NCI-H2196 (cell line): ENCODE measurements around the gene SNX10.

Experiments
- DNase-seq: peaks from one replicate; lab custom pipeline; 2025; ENCODE audit not compliant: unreplicated experiment; lab: John Stamatoyannopoulos, UW

SNX10 gene

DNA sequence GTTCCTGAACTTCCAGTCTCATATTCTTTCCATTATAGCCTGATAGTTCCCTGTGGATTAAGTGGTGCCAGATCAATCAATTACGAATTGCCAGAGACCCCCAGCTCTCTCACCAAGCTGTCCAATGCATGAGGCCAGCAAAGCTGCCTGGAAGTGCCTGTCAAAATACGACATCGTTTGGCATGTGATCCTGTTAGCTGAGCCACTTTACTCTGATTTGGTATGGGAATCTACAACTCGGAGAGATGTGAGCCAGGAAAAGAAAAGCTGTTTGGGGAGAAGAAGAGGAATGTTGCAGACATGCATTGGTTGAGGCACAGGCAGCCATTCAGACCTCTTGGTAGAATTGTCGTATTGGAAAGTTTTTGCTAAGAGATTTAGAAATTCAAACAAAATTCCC is 3.9 kb downstream of the SNX10 start:
- no peak for DNase-seq

DNA sequence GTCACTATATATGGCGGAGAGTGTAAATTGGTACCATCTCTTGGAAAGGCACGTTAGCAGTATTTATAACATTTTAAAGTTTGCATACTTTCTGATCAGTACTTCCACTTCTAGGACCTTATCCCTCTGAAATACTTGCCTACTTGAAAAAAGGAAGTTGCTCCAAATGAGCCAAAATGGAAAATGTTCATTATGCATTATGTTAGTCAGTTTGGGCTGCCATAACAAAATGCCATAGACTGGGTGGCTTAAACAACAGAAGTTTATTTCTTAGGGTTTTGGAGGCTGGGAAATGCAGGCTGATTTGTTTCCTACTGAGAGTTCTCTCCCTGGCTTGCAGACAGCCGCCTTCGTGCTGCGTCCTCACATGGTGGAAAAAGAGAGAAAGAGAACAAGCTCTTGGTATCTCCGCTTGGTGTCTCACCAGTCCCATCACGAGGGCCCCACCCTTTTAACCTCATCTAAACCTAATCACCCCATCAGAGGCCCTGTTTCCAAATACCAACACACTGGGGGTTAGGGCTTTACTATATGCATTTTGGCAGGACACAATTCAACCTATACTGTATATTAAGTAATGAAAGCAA is 6.9 kb downstream of the SNX10 start:
- DNase-seq = no peak

DNA sequence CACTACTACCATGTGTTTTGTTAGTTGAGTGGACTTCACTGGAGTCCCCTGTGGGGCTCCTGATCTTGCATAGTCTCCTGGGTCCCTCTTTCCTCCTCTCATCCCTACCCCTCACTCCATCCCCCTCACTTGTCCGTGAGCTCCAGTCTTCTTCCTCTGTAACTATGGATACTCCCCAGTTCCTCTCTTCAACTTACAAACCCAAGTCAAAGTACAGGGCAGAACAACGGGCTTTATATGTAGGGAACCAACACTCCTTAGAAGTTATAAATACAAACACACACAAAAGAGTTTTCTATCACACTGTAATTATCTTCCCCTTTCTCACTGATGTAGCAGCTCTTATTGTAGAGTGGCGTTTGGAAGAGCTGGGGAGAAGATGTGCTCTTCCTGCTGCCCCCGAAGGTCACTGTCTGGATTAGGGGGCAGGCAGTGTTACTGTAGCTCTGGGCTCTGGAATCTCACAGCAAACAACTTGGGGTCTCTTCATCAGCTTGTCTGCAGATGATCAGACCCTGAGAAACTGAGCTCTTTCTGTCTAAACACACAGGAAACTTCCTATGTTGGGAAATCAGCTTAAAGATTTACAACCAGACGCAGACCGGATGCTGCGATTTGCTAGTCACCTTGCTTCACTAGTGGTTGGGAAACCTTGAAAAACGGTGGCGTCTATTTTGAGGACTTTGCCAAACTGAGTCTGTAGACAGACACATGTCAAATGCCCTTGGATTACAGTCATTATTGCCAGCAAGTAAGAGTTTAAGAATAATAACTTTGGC is 13.6 kb downstream of the SNX10 start:
- DNase-seq = no peak

DNA sequence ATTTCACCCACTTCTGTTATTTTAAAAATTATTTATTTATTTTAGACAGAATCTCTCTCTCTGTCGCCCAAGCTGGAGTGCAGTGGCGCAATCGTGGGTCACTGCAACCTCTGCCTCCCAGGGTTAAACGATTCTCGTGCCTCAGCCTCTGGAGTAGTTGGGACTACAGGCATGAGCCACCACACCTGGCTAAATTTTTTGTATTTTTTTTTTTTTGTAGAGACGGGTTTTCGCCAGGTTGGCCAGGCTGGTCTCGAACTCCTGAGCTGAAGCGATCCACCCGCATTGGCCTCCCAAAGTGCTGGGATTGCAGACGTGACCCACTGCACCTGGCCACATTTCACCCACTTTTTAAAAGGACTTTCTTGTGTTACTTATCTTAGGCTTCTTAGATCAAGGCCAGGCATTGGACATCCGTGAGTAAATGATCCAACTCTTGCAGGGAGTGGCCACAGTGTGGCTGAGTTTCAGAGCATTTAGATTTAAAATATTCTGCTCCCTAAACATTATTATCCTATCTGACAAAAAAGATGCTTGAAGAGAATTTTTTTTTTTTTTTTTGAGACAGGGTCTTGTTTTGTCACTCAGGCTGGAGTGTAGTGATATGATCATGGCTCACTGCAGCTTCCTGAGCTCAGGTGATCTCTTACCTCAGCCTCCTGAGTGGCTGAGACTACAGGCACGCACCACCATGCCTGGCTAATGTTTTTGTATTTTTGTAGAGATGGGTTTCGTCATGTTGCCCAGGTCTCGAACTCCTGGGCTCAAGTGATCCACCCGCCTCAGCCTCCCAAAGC is 14.4 kb downstream of the SNX10 start:
- DNase-seq = no peak

DNA sequence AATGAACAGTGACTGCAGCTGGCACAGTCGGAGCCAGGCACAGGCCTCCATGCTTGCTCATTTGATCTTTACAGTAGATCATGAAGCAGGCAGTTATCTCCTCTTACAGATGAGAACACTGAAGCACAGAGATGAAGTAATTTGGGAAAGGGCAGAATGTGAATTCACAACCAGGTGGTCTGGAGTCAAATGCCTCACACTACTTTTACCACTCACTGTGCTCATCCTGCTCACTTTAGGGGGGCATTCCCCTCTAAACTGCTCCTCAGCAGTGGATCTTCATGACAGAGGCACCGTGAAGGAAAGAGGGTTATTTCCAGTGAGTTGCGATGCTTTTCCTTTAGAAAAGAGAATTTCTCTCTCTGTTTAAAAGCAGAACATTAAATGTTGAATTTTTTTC is 15.1 kb downstream of the SNX10 start:
- DNase-seq = no peak

DNA sequence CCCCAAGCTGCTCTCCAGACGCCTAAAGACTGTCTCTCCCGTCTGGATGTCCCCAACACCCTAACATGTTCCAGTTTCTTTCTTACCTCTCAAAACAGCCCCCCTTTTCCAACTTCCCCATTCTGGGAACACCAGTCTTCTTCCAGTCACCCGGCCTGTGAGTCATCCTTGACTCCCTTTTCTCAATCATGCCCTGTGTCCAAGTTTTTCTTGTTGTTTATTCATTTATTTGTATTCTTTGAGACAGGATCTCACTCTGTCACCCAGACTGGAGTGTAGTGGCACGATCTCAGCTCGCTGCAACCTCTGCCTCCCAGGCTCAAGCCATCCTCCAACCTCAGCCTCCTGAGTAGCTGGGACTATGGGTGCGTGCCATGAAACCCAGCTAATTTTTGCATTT is 15.6 kb downstream of the SNX10 start:
- DNase-seq = no peak

DNA sequence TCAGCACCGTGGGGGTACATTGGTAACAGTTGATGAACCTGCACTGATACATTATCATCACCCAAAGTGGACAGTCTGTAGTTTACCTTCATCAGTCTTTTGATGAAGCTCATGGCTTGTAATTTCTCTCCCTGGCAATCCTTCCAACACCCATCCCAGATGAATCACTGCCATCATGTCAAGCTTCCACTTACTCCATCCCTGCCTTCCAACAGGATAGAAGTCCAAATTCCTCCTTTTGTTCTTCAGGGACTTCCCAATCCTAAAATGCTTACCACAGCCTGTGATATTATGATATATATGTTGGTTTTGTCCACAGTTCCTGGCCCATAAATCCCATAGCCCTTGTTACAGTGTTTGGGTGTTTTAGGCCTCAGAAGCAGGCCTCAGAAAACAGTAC is 16.1 kb downstream of the SNX10 start:
- DNase-seq = no peak

DNA sequence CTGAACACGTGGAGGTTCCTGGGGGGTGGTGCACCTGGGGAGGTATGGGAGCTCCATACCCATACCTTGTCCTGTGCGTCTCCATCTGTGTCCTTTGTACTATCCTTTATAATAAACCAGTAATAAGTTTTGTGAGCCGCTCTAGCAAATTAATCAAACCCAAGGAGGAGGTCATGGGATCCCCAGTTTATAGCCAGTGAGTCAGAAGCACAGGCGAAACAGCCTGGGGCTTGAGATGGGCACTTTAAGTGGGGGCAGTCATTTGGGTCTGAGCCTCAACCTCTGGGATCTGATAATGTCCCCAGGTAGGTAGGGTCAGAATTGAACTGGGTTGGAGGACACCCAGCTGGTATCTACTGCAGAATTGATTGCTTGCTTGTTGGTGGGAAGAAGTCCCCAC is 16.9 kb downstream of the SNX10 start:
- DNase-seq = no peak

DNA sequence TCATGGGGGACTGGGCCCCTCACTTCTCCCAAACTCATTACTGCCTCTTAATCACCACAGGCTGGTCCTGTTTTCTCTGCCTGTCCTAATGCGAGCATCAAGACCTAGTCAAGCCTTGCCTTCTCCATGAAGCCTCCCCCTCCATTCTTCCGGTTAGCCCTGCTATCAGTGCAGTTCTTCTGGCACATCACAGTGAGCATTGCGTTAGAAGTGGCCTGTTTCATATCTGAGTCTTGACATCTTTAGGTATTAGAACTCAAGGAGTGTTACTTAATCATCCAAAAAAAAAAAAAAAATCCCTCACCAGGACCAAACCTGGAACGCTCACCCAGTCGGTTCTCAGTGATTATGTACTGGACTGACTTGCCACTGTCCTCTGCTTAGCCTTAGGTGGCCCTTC is 17.4 kb downstream of the SNX10 start:
- no peak for DNase-seq

DNA sequence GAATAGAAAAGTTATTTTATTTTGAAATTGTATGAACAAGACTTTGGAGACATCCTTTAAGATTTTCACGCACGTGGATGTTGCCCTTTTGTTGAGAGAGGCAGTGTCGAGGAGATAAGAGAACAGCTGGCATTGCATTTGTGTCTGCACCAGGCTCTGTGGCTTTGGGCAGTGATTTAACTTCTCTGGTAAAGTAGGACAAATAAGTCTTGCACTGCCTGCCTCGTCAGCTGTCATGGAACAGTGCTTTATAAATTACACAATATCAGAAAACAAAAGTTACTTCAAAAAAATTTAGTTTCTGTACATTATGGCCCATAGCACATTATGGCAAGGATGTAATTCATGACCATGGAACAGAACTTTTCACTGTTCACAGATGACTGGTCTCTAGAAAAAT is 20.1 kb downstream of the SNX10 start:
- no peak for DNase-seq

DNA sequence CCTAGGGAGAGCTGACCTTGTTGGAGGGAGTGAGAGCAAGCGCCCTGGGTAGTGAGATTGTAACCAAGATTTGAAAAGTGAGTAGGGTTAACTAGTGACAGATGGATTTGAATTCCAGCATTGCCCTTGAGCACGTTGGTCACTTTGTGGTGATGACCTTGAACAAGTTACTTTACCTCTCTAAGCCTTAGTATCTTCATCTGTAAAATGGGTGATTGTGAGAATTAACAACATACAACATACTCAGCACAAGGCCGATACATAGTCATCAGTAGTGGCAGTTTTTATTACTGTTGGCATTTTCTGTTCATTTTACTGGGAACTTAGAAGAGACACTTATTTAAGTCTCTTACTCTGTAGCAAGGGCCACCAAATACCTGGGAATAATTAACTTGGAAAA is 25.5 kb downstream of the SNX10 start:
- no peak for DNase-seq

DNA sequence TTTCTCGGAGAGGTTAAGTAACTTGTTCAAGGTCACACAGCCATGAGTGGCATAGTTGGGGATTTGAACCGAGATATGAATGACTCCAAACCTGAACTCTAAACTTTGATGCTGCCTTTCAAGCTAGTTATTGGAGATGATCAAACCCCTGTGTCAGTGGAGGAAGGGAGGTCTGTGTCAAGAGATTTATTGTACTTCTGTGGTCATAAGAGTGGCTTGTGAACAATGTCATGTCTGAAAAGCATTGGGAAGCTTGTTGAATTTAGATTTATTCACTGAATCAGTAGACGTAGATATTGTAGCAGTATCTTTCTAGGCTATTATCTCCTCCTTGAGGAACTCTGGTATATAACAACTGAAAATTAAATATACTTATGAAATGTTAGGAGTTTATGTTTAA is 27.3 kb downstream of the SNX10 start:
- DNase-seq = no peak

DNA sequence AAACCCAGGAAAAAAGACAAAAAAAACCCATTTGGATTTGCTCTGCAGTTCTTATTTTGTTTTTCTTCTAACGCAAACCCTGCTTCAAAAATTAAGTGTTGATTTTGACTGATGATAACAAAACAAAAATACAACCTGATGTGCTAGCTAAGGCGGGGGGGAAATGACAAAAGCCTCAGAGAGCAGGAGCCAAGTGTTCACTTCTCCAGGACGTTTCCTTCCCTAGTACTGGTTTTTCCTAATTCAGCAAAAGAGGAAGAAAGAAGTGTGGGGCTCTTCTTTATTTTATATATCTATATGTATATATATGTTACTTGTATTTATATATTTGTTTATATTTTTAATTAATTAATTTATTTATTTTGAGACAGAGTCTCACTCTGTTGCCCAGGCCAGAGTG is 28.0 kb downstream of the SNX10 start:
- DNase-seq = no peak

DNA sequence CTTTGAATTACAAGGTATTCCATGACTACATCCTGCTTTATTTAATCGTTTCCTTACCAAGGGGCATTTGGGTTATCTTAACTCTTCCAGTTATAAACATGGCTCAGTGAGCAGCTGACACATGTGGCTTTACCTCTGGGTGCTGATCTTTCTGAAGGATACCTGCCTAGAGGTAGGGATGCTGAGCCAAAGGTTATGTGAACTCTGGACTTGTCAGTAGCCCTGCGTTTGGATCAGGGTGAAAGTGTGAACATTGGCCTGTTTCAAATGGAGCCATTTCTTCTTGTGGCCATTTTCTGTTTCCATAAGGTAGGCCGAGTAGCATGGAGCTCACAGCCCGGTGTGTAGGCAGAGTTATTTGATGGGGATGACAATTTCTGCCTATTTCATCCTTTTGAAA is 29.2 kb downstream of the SNX10 start:
- DNase-seq = no peak

DNA sequence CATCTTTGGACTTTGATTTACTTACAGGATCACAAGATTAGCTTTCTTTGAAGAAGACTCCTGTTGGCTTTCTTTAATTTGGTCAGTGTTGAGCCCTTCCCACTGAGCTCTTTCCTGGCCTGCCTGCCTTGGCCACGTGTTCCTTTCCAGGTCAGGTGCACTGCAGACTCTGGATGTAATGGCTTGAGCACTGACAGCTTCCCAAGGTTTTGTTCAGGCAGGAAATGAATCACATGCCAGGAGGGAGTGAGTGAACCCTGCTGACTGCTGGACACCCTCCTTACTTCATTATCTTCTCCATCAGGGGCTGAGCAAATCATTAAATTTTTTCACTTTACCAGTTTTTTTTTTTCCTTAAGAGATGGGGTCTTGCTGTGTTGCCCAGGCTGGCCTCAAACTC is 29.8 kb downstream of the SNX10 start:
- DNase-seq = no peak

DNA sequence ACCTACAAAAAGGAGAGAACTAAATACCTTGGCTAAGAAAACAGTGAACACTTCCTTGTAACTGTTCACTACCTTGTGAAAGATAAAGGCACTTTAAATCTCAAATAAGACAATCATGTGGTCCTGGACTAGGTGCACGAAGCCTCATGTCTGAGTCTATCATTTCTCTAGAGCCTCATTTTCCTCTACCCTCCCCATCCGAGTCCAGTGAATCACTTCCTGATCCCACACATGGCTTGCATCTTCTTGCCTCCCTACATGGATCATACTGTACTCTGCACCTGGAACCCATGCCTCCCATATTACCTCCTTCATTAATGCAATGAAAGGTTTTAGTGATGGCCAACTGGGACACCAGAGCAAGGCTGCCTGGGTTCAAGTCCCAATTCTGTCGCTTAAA is 34.5 kb downstream of the SNX10 start:
- no peak for DNase-seq

DNA sequence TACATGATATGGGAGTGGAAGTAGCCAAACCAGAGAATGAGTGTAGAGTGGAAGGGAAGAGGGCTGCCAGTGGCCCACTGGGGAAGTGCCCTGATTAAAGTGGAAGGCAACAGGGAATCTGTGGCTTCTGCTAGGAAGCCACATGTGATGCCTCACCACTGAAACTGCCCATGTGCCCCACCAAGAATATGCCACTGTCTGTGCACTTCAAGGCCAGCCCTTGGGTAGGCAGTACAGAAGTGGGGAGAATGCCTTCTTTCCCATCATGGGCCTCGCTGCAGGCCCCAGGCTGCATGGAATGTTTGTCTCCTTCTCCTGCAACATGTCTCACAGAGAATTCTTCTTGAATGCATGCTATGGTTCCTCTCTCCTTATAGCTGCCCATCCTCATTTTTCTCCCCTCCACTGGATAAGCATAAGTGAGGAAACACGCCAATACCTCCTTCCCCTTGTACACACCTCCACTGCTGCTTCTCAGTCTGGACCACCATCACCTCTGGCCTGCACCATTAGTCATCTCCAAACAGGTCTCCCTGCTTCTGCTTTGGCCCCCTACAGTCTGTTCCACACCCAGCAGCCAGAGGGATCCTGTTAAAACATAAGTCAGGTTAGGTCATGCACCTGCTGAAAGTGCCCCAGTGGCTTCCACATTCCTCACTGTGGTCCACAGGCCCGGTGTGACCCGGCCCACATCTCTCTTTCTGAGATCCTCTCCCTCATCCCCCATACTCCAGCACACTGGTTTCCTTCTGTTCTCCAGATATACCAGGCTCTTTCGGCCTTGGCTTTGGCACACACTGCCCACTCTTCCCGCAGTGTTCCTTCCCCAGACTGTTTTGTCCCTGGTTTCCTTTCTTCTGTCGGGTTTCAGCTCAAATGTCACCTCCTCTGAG is 37.1 kb downstream of the SNX10 start:
- DNase-seq = no peak

DNA sequence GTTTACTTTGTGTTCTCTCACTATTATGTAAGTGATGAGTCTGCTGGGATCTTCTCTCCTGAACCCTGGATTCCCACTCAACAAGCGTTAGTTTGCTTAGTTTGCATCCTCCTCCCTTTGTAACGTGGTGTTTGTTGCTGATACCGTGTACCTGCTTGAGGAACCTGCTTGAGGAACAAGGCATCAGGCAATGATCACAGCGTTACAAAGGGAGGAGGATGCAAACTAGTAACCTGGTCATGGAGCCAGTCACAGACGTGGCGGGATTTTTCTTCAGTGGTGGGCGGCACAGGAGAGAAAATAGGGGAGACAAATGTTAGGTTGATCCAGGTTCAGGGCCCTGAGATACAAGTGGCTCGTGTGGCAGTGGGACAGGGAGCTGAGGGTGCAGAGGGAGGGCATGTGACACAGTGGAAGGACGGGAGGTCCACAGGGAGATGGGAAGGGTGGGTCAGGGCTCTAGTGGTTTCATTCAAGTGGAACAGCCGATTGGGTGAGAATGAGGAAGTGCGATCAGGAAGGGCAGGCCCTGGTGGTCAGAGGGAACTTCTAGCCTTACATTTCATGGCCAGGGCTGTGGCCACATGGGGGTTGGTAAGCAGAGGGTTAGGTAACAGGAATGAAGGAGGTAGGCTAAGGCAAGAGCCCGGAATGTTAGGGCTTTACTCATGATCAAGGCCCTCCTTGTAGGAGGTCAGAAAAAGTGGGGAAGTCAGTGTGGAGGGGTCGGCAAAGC is 38.0 kb downstream of the SNX10 start:
- DNase-seq = no peak

DNA sequence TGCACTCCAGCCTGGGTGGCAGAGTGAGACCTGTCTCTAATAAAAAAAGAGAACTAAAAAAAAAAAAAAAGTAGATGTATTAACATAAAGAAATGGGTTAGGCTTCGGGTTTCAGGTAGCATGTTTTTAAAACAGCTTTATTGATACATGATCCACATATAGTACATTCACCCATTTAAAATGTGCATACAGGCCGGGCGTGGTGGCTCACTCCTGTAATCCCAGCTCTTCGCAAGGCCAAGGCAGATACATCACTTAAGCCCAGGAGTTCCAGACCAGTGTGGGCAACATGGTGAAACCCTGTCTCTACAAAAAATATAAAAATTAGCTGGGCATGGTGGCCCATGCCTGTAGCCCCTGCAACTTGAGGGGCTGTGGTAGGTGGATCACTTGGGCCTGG is 39.5 kb downstream of the SNX10 start:
- no peak for DNase-seq

DNA sequence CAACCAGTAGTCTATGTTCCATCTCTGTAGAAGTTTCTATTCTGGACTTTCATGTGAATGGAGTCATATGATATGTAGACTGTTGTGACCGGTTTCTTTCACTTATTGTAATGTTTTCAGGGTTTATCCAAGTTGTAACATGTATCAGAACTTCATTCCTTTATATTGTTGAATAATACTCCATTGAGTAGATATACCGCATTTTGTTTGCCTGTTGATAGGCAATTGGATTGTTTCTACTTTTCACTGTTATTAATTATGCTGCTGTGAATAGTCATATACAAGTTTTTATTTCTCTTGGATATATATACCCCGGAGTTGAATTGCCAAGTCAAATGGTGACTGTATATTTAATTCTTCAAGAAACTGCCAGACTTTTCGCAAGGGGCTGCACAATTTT is 40.1 kb downstream of the SNX10 start:
- no peak for DNase-seq

DNA sequence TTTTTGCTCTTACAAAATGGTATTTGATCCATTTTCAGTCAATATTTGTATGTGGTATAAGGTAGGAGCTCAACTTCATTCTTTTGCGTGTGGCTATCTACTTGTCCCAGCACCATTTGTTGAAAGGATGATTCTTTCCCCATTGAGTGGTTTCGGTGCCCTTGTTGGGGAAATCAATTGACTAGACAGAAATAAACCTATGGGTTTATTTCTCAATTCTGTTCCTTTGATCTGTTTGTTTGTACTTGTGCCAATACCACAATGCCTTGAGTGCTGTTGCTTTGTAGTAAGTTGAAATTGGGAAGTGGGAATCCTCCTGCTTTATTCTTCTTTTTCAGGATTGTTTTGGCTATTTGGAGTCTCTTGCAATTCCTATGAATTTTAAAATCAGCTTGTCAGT is 41.0 kb downstream of the SNX10 start:
- no peak for DNase-seq
